GM12864 (cell line): ENCODE data around the gene BCAS3.

Source experiments
- DNase-seq: peaks from one replicate; pipeline ENCODE4 v3.0.0-alpha.2; 2011; ENCODE audit warnings: low read depth
- H3K4me3 ChIP-seq: 2 replicates; pipeline ENCODE4 v1.5.1; 2011; ENCODE audit warnings: mild to moderate bottlenecking, low read depth, low read length, control low read depth
- TF ChIP-seq, protein P1 (sequence below): IDR thresholded peaks from 2 replicates; pipeline ENCODE4 v1.5.1; 2011; ENCODE audit warnings: low read depth, mild to moderate bottlenecking, moderate library complexity, low read length, control low read depth, inconsistent platforms; ENCODE audit errors: missing control alignments

The BCAS3 gene

DNA sequence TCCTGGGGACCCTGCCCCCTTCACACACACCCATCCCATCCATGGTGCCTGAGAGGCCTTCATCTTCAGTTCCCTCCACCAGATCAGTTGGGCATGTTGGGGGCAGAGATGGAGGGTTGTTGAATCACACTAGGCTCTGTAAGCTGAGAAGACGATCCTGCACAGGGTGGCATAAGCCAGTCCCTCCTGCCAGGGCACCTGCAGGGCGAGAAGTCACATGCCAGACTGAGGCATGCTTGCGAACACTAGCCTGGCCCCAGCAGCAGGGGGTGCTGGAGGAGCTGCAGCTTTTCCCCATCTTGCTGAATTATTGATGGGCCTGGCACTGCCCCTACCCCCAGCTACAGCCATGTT lies 715.9 kb downstream of the BCAS3 start:
- H3K4me3 ChIP-seq = no peak overlapping the region
- no peak for DNase-seq
- TF ChIP-seq, protein P1, sequence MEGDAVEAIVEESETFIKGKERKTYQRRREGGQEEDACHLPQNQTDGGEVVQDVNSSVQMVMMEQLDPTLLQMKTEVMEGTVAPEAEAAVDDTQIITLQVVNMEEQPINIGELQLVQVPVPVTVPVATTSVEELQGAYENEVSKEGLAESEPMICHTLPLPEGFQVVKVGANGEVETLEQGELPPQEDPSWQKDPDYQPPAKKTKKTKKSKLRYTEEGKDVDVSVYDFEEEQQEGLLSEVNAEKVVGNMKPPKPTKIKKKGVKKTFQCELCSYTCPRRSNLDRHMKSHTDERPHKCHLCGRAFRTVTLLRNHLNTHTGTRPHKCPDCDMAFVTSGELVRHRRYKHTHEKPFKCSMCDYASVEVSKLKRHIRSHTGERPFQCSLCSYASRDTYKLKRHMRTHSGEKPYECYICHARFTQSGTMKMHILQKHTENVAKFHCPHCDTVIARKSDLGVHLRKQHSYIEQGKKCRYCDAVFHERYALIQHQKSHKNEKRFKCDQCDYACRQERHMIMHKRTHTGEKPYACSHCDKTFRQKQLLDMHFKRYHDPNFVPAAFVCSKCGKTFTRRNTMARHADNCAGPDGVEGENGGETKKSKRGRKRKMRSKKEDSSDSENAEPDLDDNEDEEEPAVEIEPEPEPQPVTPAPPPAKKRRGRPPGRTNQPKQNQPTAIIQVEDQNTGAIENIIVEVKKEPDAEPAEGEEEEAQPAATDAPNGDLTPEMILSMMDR = peak; percentile 44

DNA sequence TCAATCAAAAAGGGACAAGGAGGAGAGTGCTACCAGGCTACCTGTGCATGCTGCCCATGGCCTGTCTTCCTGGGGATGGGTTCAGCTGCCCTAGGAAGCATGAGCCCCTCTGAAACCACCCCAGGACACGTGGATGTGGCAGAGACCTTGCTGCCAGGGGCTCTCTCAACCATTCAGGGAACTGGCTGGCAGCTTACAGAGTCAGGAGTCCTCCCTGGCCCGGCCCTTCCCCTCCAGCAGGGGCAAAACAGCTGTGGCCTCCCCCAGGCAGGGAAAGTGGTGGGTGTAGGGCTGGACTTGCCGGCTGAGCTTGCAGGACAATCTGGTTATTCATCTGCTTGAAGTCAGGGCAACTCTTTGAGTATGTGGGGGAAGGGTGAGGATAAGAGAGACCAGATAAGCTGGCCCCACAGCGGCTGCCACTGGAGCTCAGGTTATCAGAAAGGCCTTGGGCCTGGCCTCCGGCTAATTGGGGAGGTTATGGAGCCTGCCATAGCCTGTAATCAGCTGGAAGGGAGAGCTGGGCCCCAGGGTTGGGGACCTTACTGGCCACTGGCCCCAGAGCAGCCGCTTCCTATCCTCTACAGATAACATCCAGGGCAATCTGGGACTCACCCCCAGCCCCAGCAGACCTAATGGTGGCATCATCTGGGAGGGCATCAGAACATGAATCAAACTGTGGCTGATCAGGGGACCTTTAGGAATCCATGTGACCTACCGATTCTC lies 716.4 kb downstream of the BCAS3 start:
- TF ChIP-seq, protein P1 = no peak
- H3K4me3 ChIP-seq = no peak overlapping the region
- no peak for DNase-seq

DNA sequence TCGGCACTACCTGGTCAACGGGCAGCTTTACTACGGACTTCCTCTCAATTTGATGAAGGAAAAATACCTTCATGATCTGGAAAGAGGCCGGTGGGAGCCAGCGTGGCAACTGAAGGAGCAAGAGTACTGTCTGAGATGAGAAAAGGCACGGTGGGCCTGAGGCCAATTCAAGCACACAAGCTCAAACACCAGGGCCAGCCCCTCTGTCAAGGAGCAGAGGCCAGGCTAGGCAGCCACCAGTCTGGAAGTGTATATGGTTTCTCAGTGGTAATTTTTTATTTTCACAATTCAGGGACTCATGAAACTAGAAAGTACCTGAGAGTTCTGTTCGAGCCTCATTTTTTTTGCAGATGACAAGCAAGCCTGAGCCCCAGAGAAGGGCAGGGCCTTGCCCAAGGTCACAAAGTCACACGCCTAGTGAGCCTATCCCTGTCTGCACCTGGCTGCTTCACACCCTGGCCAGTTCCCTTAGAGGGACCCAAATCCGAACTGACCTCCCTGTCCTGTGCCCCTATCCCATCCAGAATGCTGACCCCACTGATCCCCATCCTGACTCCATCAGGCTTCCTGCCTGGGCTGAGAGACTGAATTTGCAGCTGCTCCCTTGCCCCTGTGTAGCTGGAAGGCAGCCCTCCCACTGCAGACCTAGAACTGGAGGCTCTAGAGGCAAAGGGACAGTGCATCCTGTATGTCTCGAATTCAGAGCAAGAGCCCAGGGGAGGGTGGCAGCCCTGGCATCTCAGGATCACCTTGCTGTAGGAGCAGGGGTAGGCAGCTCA lies 717.2 kb downstream of the BCAS3 start:
- no peak for DNase-seq
- TF ChIP-seq, protein P1 = no peak
- H3K4me3 ChIP-seq = no peak overlapping the region

DNA sequence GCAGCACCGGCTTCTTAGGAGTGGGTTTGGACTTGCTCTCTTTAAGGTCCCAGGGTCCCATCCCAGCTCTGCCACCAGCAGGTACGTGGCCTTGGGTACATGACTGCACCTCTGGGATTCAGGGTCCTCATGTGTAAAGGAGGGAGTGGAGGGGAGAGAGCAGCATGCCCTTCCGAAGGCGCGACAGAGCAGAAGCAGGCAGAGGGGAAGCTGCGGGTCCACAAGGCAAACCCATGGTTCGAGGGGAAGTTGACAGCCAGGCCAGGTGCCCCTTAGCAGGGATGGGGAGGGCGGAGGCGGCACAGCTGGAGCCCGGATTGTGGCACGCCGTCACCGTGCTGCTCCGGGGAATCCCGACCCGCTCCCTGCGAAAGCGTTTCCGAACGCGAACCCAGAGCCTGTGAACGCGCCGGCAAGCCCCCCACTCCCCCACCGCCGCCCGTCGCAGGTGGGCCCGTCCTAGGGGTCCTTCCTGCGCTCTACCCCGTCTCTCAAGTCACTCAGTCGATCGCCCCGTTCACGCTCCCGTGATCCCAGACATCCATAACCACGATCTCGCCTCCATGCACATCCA lies 717.8 kb downstream of the BCAS3 start:
- H3K4me3 ChIP-seq = no peak overlapping the region
- no peak for DNase-seq
- TF ChIP-seq, protein P1 = no peak

DNA sequence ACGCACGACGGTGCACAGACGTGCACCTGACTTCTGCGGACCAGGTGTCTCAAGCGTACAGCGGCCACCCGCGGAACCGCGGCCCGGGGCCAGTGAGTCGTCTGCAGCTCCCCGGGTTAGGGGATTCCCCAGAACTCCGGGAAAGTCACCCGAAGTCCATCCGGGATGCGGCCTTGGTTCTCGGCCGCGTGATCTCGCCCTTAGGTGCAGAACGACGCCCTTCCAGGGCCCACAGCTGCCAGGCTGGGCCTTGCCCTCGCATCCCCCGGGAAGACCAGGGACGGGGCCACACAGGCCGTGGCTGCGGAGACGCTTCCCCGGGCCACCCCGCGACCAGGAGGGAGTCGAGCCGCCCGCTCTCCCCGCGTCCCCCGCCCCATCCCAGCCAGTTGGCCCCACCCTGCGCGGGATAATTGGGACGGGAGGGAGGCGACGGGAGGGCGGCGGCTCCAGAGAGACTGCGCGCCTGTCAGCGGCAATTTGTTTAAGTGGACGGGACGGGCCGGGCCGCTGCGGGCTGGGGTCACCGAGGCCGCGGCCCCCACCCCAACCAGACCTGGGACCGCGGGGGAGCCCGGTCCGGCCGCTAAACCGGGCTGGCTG lies 718.4 kb downstream of the BCAS3 start:
- no peak overlapping the region for H3K4me3 ChIP-seq
- TF ChIP-seq, protein P1 = no peak

DNA sequence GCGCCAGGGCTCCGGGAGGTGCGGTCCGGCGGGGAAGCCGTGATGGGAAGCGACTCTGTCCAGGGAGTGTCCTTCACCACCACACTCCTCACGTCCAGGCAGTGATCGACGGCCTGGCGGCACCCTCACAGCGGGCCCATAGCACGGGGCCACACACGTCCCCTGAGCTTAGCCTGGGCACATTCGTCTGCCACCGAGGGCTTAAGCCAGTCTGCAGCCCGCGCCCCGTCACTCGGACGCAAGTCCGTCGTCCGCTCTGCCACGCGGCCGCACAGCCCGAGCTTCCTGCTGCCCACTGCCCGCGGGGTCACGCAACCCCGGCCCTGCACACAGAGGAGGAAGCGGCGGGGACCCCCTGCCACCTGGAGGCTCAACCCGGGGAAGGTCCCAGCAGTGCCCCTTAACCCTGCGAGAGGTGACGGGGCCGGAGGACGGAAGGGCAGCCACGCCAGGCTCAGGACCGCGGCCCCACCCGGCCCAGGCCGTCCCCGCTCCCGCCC lies 719.0 kb downstream of the BCAS3 start:
- TF ChIP-seq, protein P1 = no peak
- no peak for DNase-seq
- no peak overlapping the region for H3K4me3 ChIP-seq

More for the DNA sequence above, 718.4 kb downstream of the BCAS3 start:
- no peak for DNase-seq
